Measurements from ENCODE around the gene CLTA. TPM values are rescaled to one million over a fixed set of nuclear protein-coding genes. Genes with fewer than 3 reads are reported as not detected.

Gene CLTA
- total and polyA plus RNA-seq, 2 of the 8 experiments (the other 6 are each of a cell fraction or from before 2014, with no cell fraction given), result 137 to 236 TPM

GRCh38 chr9:36158122-36158521, 32.6 kb upstream of the CLTA start:
- H3K23ac ChIP-seq (ENCODE audit: insufficient read length), result no peak overlapping the region
- no peaks in the 10 kb centered on the region for H3K79me2 ChIP-seq (ENCODE audit: control insufficient read depth in 1 of 2, insufficient read depth in 2 of 2, low read length in 2 of 2)
- DNase-seq (ENCODE audit: low read depth in 1 of 2, low spot score in 2 of 2) (no peak), FAIRE-seq (no peak)
- no peak overlapping the region for H3K27ac ChIP-seq (ENCODE audit: low read depth, low read length)
- H2BK12ac ChIP-seq (ENCODE audit: low read depth, low read length), result no peak overlapping the region
- H4K8ac ChIP-seq (ENCODE audit: extremely low read depth, insufficient read depth, low read length), result no peak overlapping the region
- no peaks in the 10 kb centered on the region for H4K20me1 ChIP-seq (replicated peaks in 1 of 2; ENCODE audit: control insufficient read depth in 1 of 2, insufficient read depth in 2 of 2, low read length in 2 of 2)
- no peak overlapping the region for H3K14ac ChIP-seq (ENCODE audit: insufficient read length)
- ChIA-PET CTCF (ENCODE audit: partially characterized antibody) (interaction anchor here (0.9 to 1.0 kb wide), 2 partner anchors 10 to 150 kb away, joined by 3 to 4 read pairs; no protein-coding TSS in a partner anchor), POLR2A (ENCODE audit: partially characterized antibody) (interaction anchor here (2.9 kb wide), 1 partner anchor 7 kb away, joined by 7 read pairs; no protein-coding TSS in a partner anchor)
- H2BK20ac ChIP-seq (ENCODE audit: low read length), result no peak overlapping the region
- H3K9me3 ChIP-seq (ENCODE audit: insufficient read depth in 2 of 2, low read depth in 1 of 2, low read length in 1 of 2), result peaks cover 6 to 8% of the 10 kb centered on the region in 2 experiments
- no peak overlapping the region for H3K56ac ChIP-seq (replicated peaks; ENCODE audit: insufficient read length, low read depth, low read length)
- no peak overlapping the region for H3K4ac ChIP-seq (replicated peaks; ENCODE audit: insufficient read length, low read depth, low read length)
- 93% methylated on average over 2 of the region's 2 CpGs; no CpG with 5 or more reads in 1 of the 2 experiments for WGBS, 2 experiments (ENCODE audit: extremely low coverage in 1 of 2, insufficient coverage in 1 of 2, insufficient read length in 1 of 2, insufficient replicate concordance in 2 of 2, low coverage in 1 of 2, low lambda C conversion rate in 2 of 2, missing lambda C conversion rate in 1 of 2)
- peaks cover 0 to 4% (median 0%) of the 10 kb centered on the region in 4 experiments; a peak in 1 of 8 replicates for H3K36me3 ChIP-seq (ENCODE audit: control insufficient read depth in 2 of 4, insufficient read depth in 4 of 4, low read length in 3 of 4)
- no peak overlapping the region for H3K4me2 ChIP-seq (ENCODE audit: insufficient read depth in 1 of 2, low read depth in 2 of 2, low read length in 2 of 2)
- H3K4me3 ChIP-seq (ENCODE audit: extremely low read depth in 1 of 4, insufficient read depth in 2 of 4, low read depth in 3 of 4, low read length in 4 of 4), result no peak overlapping the region
- no peak overlapping the region for H3K9ac ChIP-seq (replicated peaks in 1 of 4; ENCODE audit: extremely low read depth in 1 of 4, low read depth in 3 of 4, low read length in 3 of 4)
- H2BK5ac ChIP-seq (ENCODE audit: low read depth, low read length), result no peak overlapping the region
- H3K18ac ChIP-seq (ENCODE audit: extremely low read depth, low read length), result no peak overlapping the region
- H3K79me1 ChIP-seq (ENCODE audit: low read depth, low read length), result no peaks in the 10 kb centered on the region
- no peaks in the 10 kb centered on the region for H3K23me2 ChIP-seq (ENCODE audit: low read depth, low read length)
- H3K4me1 ChIP-seq (replicated peaks in 1 of 4; ENCODE audit: control insufficient read depth in 3 of 4, insufficient read depth in 4 of 4, low read length in 3 of 4), result peaks cover 7 to 13% (median 8%) of the 10 kb centered on the region in 4 experiments
- H2BK15ac ChIP-seq (ENCODE audit: low read length), result no peak overlapping the region
- H4K5ac ChIP-seq (ENCODE audit: insufficient read length, low read depth, low read length), result no peak overlapping the region
- H2AK5ac ChIP-seq (ENCODE audit: low read depth, low read length), result no peak overlapping the region
- H4K91ac ChIP-seq (replicated peaks; ENCODE audit: insufficient read length, low read length), result no peak overlapping the region
- no peaks in the 10 kb centered on the region for H3K27me3 ChIP-seq (replicated peaks in 1 of 4; ENCODE audit: control insufficient read depth in 3 of 4, extremely low read depth in 1 of 4, insufficient read depth in 3 of 4, low read length in 3 of 4)
- no peak overlapping the region for H2BK120ac ChIP-seq (replicated peaks; ENCODE audit: low read depth, low read length)
- H2AFZ ChIP-seq (ENCODE audit: low read length), result no peak overlapping the region
- TF ChIP-seq BACH1 (IDR thresholded peaks at IDR 0.05; ENCODE audit: low read length) (no peak), KDM4A (IDR thresholded peaks at IDR 0.05; ENCODE audit: low read depth, low read length, severe bottlenecking) (no peak), NANOG (IDR thresholded peaks at IDR 0.05; ENCODE audit: insufficient read depth, low read depth, low read length, poor library complexity, severe bottlenecking) (no peak), EZH2 (IDR thresholded peaks at IDR 0.05; ENCODE audit: low read depth, low read length, severe bottlenecking) (no peak), RAD21 (IDR thresholded peaks at IDR 0.05 in 1 of 2, conservative IDR thresholded peaks at IDR 0.05 in 1 of 2; ENCODE audit: low read depth in 2 of 2, low read length in 2 of 2) (no peak), POLR2AphosphoS5 (IDR thresholded peaks at IDR 0.05; ENCODE audit: low read depth, low read length) (no peak), YY1 (IDR thresholded peaks at IDR 0.05; ENCODE audit: low read depth, low read length) (no peak), RNF2 (IDR thresholded peaks at IDR 0.05; ENCODE audit: borderline replicate concordance, low read depth, low read length, missing control alignments, poor library complexity, severe bottlenecking) (no peak), PHF8 (conservative IDR thresholded peaks at IDR 0.05; ENCODE audit: low read depth, low read length) (no peak), HDAC2 (IDR thresholded peaks at IDR 0.05; ENCODE audit: borderline replicate concordance in 1 of 2, low read depth in 2 of 2, low read length in 2 of 2) (no peak), ASH2L (IDR thresholded peaks at IDR 0.05; ENCODE audit: low read length) (no peak), E2F6 (IDR thresholded peaks at IDR 0.05) (no peak)

All from H1 (cell line).